ENCODE measurements around the gene CDC25B.

CDC25B gene

GRCh38 chr20:3763671-3764601 is 32.2 kb upstream of the CDC25B start:
- no peak overlapping the region for H3K4me3 ChIP-seq (ENCODE audit: insufficient read depth, low read depth, low read length)
- no peaks in the 10 kb centered on the region for H3K27me3 ChIP-seq (ENCODE audit: control insufficient read depth, insufficient read depth, low read length, poor library complexity, severe bottlenecking)
- WGBS, 2 experiments, result 95 to 96% methylated on average over 8 of the region's 8 CpGs
- peaks cover 16% of the 10 kb centered on the region for H3K4me1 ChIP-seq (ENCODE audit: control insufficient read depth, insufficient read depth, low read length)
- no peaks in the 10 kb centered on the region for H3K36me3 ChIP-seq (ENCODE audit: control insufficient read depth, insufficient read depth, low read length)
- H3K9me3 ChIP-seq (ENCODE audit: control insufficient read depth, low read length), result no peaks in the 10 kb centered on the region
- no peak overlapping the region for H3K27ac ChIP-seq (ENCODE audit: insufficient read depth, low read depth, low read length, poor library complexity, severe bottlenecking)

- H3K9me3 ChIP-seq (ENCODE audit: control insufficient read depth, low read length), result no peaks in the 10 kb centered on the region
- H3K4me1 ChIP-seq (ENCODE audit: control insufficient read depth, insufficient read depth, low read length), result peaks cover 21% of the 10 kb centered on the region
- no peaks in the 10 kb centered on the region for H3K27me3 ChIP-seq (ENCODE audit: control insufficient read depth, insufficient read depth, low read length, poor library complexity, severe bottlenecking)
- no peak overlapping the region for H3K27ac ChIP-seq (ENCODE audit: insufficient read depth, low read depth, low read length, poor library complexity, severe bottlenecking)
- H3K36me3 ChIP-seq (ENCODE audit: control insufficient read depth, insufficient read depth, low read length), result no peaks in the 10 kb centered on the region
- no peak overlapping the region for H3K4me3 ChIP-seq (ENCODE audit: insufficient read depth, low read depth, low read length)
- WGBS, 2 experiments, result 90 to 92% methylated on average over 3 of the region's 3 CpGs
Observed at GRCh38 chr20:3764659-3765058, 31.5 kb upstream of the CDC25B start.

- Histone ChIP-seq H3K4me1 (ENCODE audit: control insufficient read depth, insufficient read depth, low read length) (peaks cover 18% of the 10 kb centered on the region), H3K27ac (ENCODE audit: insufficient read depth, low read depth, low read length, poor library complexity, severe bottlenecking) (no peak overlapping the region), H3K27me3 (ENCODE audit: control insufficient read depth, insufficient read depth, low read length, poor library complexity, severe bottlenecking) (peaks cover 3% of the 10 kb centered on the region), H3K9me3 (ENCODE audit: control insufficient read depth, low read length) (no peaks in the 10 kb centered on the region), H3K4me3 (ENCODE audit: insufficient read depth, low read depth, low read length) (no peak overlapping the region), H3K36me3 (ENCODE audit: control insufficient read depth, insufficient read depth, low read length) (no peaks in the 10 kb centered on the region)
- 91 to 93% methylated on average over 3 of the region's 3 CpGs for WGBS, 2 experiments
Observed at GRCh38 chr20:3765171-3765882, 30.8 kb upstream of the CDC25B start.

- Histone ChIP-seq H3K4me3 (ENCODE audit: insufficient read depth, low read depth, low read length) (peak overlapping the region; percentile 79), H3K36me3 (ENCODE audit: control insufficient read depth, insufficient read depth, low read length) (no peaks in the 10 kb centered on the region), H3K27ac (ENCODE audit: insufficient read depth, low read depth, low read length, poor library complexity, severe bottlenecking) (no peak overlapping the region), H3K4me1 (ENCODE audit: control insufficient read depth, insufficient read depth, low read length) (peaks cover 15% of the 10 kb centered on the region), H3K9me3 (ENCODE audit: control insufficient read depth, low read length) (no peaks in the 10 kb centered on the region), H3K27me3 (ENCODE audit: control insufficient read depth, insufficient read depth, low read length, poor library complexity, severe bottlenecking) (peaks cover 4% of the 10 kb centered on the region)
- WGBS, 2 experiments, result 37 to 39% methylated on average over 9 of the region's 9 CpGs
Observed at GRCh38 chr20:3766422-3767109, 29.5 kb upstream of the CDC25B start.

- 1 to 2% methylated on average over 21 of the region's 21 CpGs for WGBS, 2 experiments
- H3K4me3 ChIP-seq (ENCODE audit: insufficient read depth, low read depth, low read length), result peak overlapping the region; percentile 79
- H3K36me3 ChIP-seq (ENCODE audit: control insufficient read depth, insufficient read depth, low read length), result no peaks in the 10 kb centered on the region
- peaks cover 7% of the 10 kb centered on the region for H3K27me3 ChIP-seq (ENCODE audit: control insufficient read depth, insufficient read depth, low read length, poor library complexity, severe bottlenecking)
- H3K9me3 ChIP-seq (ENCODE audit: control insufficient read depth, low read length), result no peaks in the 10 kb centered on the region
- peaks cover 15% of the 10 kb centered on the region for H3K4me1 ChIP-seq (ENCODE audit: control insufficient read depth, insufficient read depth, low read length)
- H3K27ac ChIP-seq (ENCODE audit: insufficient read depth, low read depth, low read length, poor library complexity, severe bottlenecking), result no peak overlapping the region
Observed at GRCh38 chr20:3767110-3767426, 29.0 kb upstream of the CDC25B start.

GRCh38 chr20:3767427-3768341 is 28.4 kb upstream of the CDC25B start, which contains the start of gene ADISSP:
Gene ADISSP (minus strand): TSS chr20:3767753. CDS start chr20:3760100, 7,653 bp downstream.
- peak within 1 kb of the TSS; percentile 97 for H3K27ac ChIP-seq (ENCODE audit: insufficient read depth, low read depth, low read length, poor library complexity, severe bottlenecking)
- no peaks in the 10 kb centered on the region for H3K36me3 ChIP-seq (ENCODE audit: control insufficient read depth, insufficient read depth, low read length)
- peaks cover 15% of the 10 kb centered on the region for H3K4me1 ChIP-seq (ENCODE audit: control insufficient read depth, insufficient read depth, low read length)
- 0% methylated on average over 80 of the region's 80 CpGs for WGBS, 2 experiments
- no peaks in the 10 kb centered on the region for H3K9me3 ChIP-seq (ENCODE audit: control insufficient read depth, low read length)
- peaks cover 7% of the 10 kb centered on the region for H3K27me3 ChIP-seq (ENCODE audit: control insufficient read depth, insufficient read depth, low read length, poor library complexity, severe bottlenecking)
- H3K4me3 ChIP-seq (ENCODE audit: insufficient read depth, low read depth, low read length), result peak within 1 kb of the TSS; percentile 79

GRCh38 chr20:3768342-3769130 is 27.6 kb upstream of the CDC25B start:
- WGBS, 2 experiments, result 1 to 2% methylated on average over 51 of the region's 51 CpGs
- peak overlapping the region; percentile 97 for H3K27ac ChIP-seq (ENCODE audit: insufficient read depth, low read depth, low read length, poor library complexity, severe bottlenecking)
- H3K4me3 ChIP-seq (ENCODE audit: insufficient read depth, low read depth, low read length), result peak overlapping the region; percentile 79
- no peaks in the 10 kb centered on the region for H3K9me3 ChIP-seq (ENCODE audit: control insufficient read depth, low read length)
- peaks cover 15% of the 10 kb centered on the region for H3K4me1 ChIP-seq (ENCODE audit: control insufficient read depth, insufficient read depth, low read length)
- H3K27me3 ChIP-seq (ENCODE audit: control insufficient read depth, insufficient read depth, low read length, poor library complexity, severe bottlenecking), result peaks cover 7% of the 10 kb centered on the region
- no peaks in the 10 kb centered on the region for H3K36me3 ChIP-seq (ENCODE audit: control insufficient read depth, insufficient read depth, low read length)

GRCh38 chr20:3771552-3772058 is 24.5 kb upstream of the CDC25B start:
- H3K9me3 ChIP-seq (ENCODE audit: control insufficient read depth, low read length), result no peaks in the 10 kb centered on the region
- peaks cover 21% of the 10 kb centered on the region for H3K27me3 ChIP-seq (ENCODE audit: control insufficient read depth, insufficient read depth, low read length, poor library complexity, severe bottlenecking)
- no peak overlapping the region for H3K27ac ChIP-seq (ENCODE audit: insufficient read depth, low read depth, low read length, poor library complexity, severe bottlenecking)
- 83 to 87% methylated on average over 7 of the region's 7 CpGs for WGBS, 2 experiments
- no peaks in the 10 kb centered on the region for H3K36me3 ChIP-seq (ENCODE audit: control insufficient read depth, insufficient read depth, low read length)
- H3K4me1 ChIP-seq (ENCODE audit: control insufficient read depth, insufficient read depth, low read length), result peaks cover 11% of the 10 kb centered on the region
- no peak overlapping the region for H3K4me3 ChIP-seq (ENCODE audit: insufficient read depth, low read depth, low read length)
